ENCODE results near the gene NEK7. TPM values are rescaled to one million over a fixed set of nuclear protein-coding genes. Genes with fewer than 3 reads are reported as not detected.
"Not testable (repeated sequence)": the region's sequence is repeated elsewhere in the genome, so short reads cannot be mapped to it uniquely, and the experiment has no call there.

NEK7 gene
- polyA plus RNA-seq, 4 donors, result 14.9 to 38.3 (median 27.2) TPM

GRCh38 chr1:198205016-198205684 lies 48.4 kb downstream of the NEK7 start:
- FAIRE-seq, result no peak
- Histone ChIP-seq H3K27me3 (ENCODE audit: control insufficient read depth in 3 of 3, insufficient read depth in 3 of 3, low read length in 3 of 3) (no peaks in the 10 kb centered on the region), H3K4me3 (ENCODE audit: low read depth in 1 of 3, low read length in 3 of 3) (no peak overlapping the region), H3K9me3 (ENCODE audit: control insufficient read depth in 2 of 2, insufficient read depth in 1 of 2, low read depth in 1 of 2, low read length in 1 of 2) (peaks cover 0 to 3% of the 10 kb centered on the region in 2 donors), H3K36me3 (ENCODE audit: control insufficient read depth in 3 of 3, insufficient read depth in 2 of 3, low read depth in 1 of 3, low read length in 3 of 3) (peaks cover 0 to 7% (median 0%) of the 10 kb centered on the region in 3 donors), H3K27ac (ENCODE audit: low read depth in 1 of 3, low read length in 2 of 3) (no peak overlapping the region), H3K4me1 (ENCODE audit: control insufficient read depth in 3 of 3, insufficient read depth in 2 of 3, low read depth in 1 of 3, low read length in 2 of 3) (peaks cover 0 to 2% (median 0%) of the 10 kb centered on the region in 3 donors)
- WGBS, 3 donors, result 74 to 86% (median 84%) methylated on average over 5 of the region's 5 CpGs
- no peak for DNase-seq

DNA sequence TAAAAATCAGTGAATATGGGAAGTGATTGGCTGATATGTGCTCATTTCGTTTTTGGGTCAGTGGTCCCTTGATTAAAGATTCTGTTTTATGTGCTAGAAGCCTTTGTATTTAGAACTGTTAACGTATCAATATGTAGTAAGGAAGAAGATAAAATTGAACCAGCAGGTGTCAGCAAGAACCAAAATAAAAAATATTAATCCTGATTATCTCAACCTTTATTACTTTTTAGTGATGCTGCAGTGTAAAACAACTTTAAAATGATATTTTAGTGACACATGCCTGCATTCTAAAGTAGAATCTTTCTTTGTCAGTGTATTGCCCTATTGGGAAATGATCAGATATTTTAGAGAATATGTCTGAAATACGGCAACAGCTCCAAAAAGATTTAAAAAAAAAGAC lies 49.5 kb downstream of the NEK7 start:
- Histone ChIP-seq H3K27ac (ENCODE audit: low read depth in 1 of 3, low read length in 2 of 3) (no peak overlapping the region), H3K27me3 (ENCODE audit: control insufficient read depth in 3 of 3, insufficient read depth in 3 of 3, low read length in 3 of 3) (no peaks in the 10 kb centered on the region), H3K36me3 (ENCODE audit: control insufficient read depth in 3 of 3, insufficient read depth in 2 of 3, low read depth in 1 of 3, low read length in 3 of 3) (peaks cover 0 to 7% (median 0%) of the 10 kb centered on the region in 3 donors), H3K4me3 (ENCODE audit: low read depth in 1 of 3, low read length in 3 of 3) (no peak overlapping the region), H3K9me3 (ENCODE audit: control insufficient read depth in 2 of 2, insufficient read depth in 1 of 2, low read depth in 1 of 2, low read length in 1 of 2) (peaks cover 0 to 4% of the 10 kb centered on the region in 2 donors), H3K4me1 (ENCODE audit: control insufficient read depth in 3 of 3, insufficient read depth in 2 of 3, low read depth in 1 of 3, low read length in 2 of 3) (peaks cover 0 to 2% (median 0%) of the 10 kb centered on the region in 3 donors)
- WGBS, 3 donors, result 65 to 79% (median 66%) methylated on average over 3 of the region's 3 CpGs
- no peak for DNase-seq
- no peak for FAIRE-seq

- Histone ChIP-seq H3K27ac (ENCODE audit: low read depth in 1 of 3, low read length in 2 of 3) (no peak overlapping the region), H3K9me3 (ENCODE audit: control insufficient read depth in 2 of 2, insufficient read depth in 1 of 2, low read depth in 1 of 2, low read length in 1 of 2) (peaks cover 0 to 28% of the 10 kb centered on the region in 2 donors), H3K27me3 (ENCODE audit: control insufficient read depth in 3 of 3, insufficient read depth in 3 of 3, low read length in 3 of 3) (no peaks in the 10 kb centered on the region), H3K36me3 (ENCODE audit: control insufficient read depth in 3 of 3, insufficient read depth in 2 of 3, low read depth in 1 of 3, low read length in 3 of 3) (peaks cover 0 to 26% (median 2%) of the 10 kb centered on the region in 3 donors), H3K4me1 (ENCODE audit: control insufficient read depth in 3 of 3, insufficient read depth in 2 of 3, low read depth in 1 of 3, low read length in 2 of 3) (no peaks in the 10 kb centered on the region), H3K4me3 (ENCODE audit: low read depth in 1 of 3, low read length in 3 of 3) (no peak overlapping the region)
- DNase-seq (no peak), FAIRE-seq (no peak)
- WGBS, 3 donors, result 97 to 99% (median 98%) methylated on average over 11 of the region's 11 CpGs
Observed at GRCh38 chr1:198211696-198212095, 54.9 kb downstream of the NEK7 start.

DNA sequence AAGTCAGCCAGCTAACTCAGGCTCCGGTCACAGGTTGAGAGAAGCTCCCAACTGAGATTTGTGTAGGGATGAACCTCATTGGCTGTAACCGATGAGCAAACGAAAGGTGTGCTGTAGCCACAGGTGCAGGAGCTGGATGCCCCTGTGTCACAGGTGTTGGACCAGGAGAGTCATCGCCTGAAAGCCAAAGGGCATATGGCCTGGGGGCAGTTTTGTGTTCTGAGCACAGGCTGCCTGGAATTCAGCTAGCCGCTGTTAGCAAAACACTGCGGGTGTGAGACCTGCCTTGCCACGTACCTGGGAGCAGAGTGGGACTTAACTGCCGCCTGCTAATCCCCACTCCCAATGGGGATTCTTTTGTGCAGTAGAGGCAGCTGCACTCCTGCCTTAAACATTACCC lies 55.3 kb downstream of the NEK7 start:
- no peaks in the 10 kb centered on the region for H3K27me3 ChIP-seq (ENCODE audit: control insufficient read depth in 3 of 3, insufficient read depth in 3 of 3, low read length in 3 of 3)
- peaks cover 0 to 26% (median 2%) of the 10 kb centered on the region in 3 donors for H3K36me3 ChIP-seq (ENCODE audit: control insufficient read depth in 3 of 3, insufficient read depth in 2 of 3, low read depth in 1 of 3, low read length in 3 of 3)
- no peak for DNase-seq
- H3K27ac ChIP-seq (ENCODE audit: low read depth in 1 of 3, low read length in 2 of 3), result no peak overlapping the region
- 98 to 100% (median 98%) methylated on average over 8 of the region's 8 CpGs for WGBS, 3 donors
- FAIRE-seq, result no peak
- H3K4me1 ChIP-seq (ENCODE audit: control insufficient read depth in 3 of 3, insufficient read depth in 2 of 3, low read depth in 1 of 3, low read length in 2 of 3), result no peaks in the 10 kb centered on the region
- no peak overlapping the region for H3K4me3 ChIP-seq (ENCODE audit: low read depth in 1 of 3, low read length in 3 of 3)
- H3K9me3 ChIP-seq (ENCODE audit: control insufficient read depth in 2 of 2, insufficient read depth in 1 of 2, low read depth in 1 of 2, low read length in 1 of 2), result peaks cover 0 to 28% of the 10 kb centered on the region in 2 donors

GRCh38 chr1:198212675-198213074 lies 55.9 kb downstream of the NEK7 start:
- Histone ChIP-seq H3K4me1 (ENCODE audit: control insufficient read depth in 3 of 3, insufficient read depth in 2 of 3, low read depth in 1 of 3, low read length in 2 of 3) (no peaks in the 10 kb centered on the region), H3K9me3 (ENCODE audit: control insufficient read depth in 2 of 2, insufficient read depth in 1 of 2, low read depth in 1 of 2, low read length in 1 of 2) (peaks cover 0 to 28% of the 10 kb centered on the region in 2 donors), H3K4me3 (ENCODE audit: low read depth in 1 of 3, low read length in 3 of 3) (no peak overlapping the region), H3K27ac (ENCODE audit: low read depth in 1 of 3, low read length in 2 of 3) (no peak overlapping the region), H3K36me3 (ENCODE audit: control insufficient read depth in 3 of 3, insufficient read depth in 2 of 3, low read depth in 1 of 3, low read length in 3 of 3) (peaks cover 0 to 26% (median 2%) of the 10 kb centered on the region in 3 donors), H3K27me3 (ENCODE audit: control insufficient read depth in 3 of 3, insufficient read depth in 3 of 3, low read length in 3 of 3) (no peaks in the 10 kb centered on the region)
- WGBS, 3 donors, result 95 to 99% (median 97%) methylated on average over 3 of the region's 3 CpGs
- FAIRE-seq, result no peak
- DNase-seq, result no peak

- H3K4me3 ChIP-seq (ENCODE audit: low read depth in 1 of 3, low read length in 3 of 3), result no peak overlapping the region
- WGBS, 3 donors, result 94 to 100% (median 100%) methylated on average over 1 of the region's 1 CpG
- H3K36me3 ChIP-seq (ENCODE audit: control insufficient read depth in 3 of 3, insufficient read depth in 2 of 3, low read depth in 1 of 3, low read length in 3 of 3), result peaks cover 0 to 22% (median 2%) of the 10 kb centered on the region in 3 donors
- FAIRE-seq, result no peak
- no peaks in the 10 kb centered on the region for H3K4me1 ChIP-seq (ENCODE audit: control insufficient read depth in 3 of 3, insufficient read depth in 2 of 3, low read depth in 1 of 3, low read length in 2 of 3)
- H3K27ac ChIP-seq (ENCODE audit: low read depth in 1 of 3, low read length in 2 of 3), result no peak overlapping the region
- H3K9me3 ChIP-seq (ENCODE audit: control insufficient read depth in 2 of 2, insufficient read depth in 1 of 2, low read depth in 1 of 2, low read length in 1 of 2), result peaks cover 0 to 28% of the 10 kb centered on the region in 2 donors
- no peaks in the 10 kb centered on the region for H3K27me3 ChIP-seq (ENCODE audit: control insufficient read depth in 3 of 3, insufficient read depth in 3 of 3, low read length in 3 of 3)
- DNase-seq, result no peak
Observed at GRCh38 chr1:198214924-198215323, 58.1 kb downstream of the NEK7 start.

GRCh38 chr1:198220428-198220827 lies 63.6 kb downstream of the NEK7 start:
- Histone ChIP-seq H3K9me3 (ENCODE audit: control insufficient read depth in 2 of 2, insufficient read depth in 1 of 2, low read depth in 1 of 2, low read length in 1 of 2) (no peaks in the 10 kb centered on the region), H3K27ac (ENCODE audit: low read depth in 1 of 3, low read length in 2 of 3) (no peak overlapping the region), H3K36me3 (ENCODE audit: control insufficient read depth in 3 of 3, insufficient read depth in 2 of 3, low read depth in 1 of 3, low read length in 3 of 3) (no peaks in the 10 kb centered on the region), H3K4me1 (ENCODE audit: control insufficient read depth in 3 of 3, insufficient read depth in 2 of 3, low read depth in 1 of 3, low read length in 2 of 3) (no peaks in the 10 kb centered on the region), H3K4me3 (ENCODE audit: low read depth in 1 of 3, low read length in 3 of 3) (no peak overlapping the region), H3K27me3 (ENCODE audit: control insufficient read depth in 3 of 3, insufficient read depth in 3 of 3, low read length in 3 of 3) (no peaks in the 10 kb centered on the region)
- WGBS, 3 donors, result 76 to 84% (median 79%) methylated on average over 1 of the region's 1 CpG
- no peak for FAIRE-seq
- no peak for DNase-seq

DNA sequence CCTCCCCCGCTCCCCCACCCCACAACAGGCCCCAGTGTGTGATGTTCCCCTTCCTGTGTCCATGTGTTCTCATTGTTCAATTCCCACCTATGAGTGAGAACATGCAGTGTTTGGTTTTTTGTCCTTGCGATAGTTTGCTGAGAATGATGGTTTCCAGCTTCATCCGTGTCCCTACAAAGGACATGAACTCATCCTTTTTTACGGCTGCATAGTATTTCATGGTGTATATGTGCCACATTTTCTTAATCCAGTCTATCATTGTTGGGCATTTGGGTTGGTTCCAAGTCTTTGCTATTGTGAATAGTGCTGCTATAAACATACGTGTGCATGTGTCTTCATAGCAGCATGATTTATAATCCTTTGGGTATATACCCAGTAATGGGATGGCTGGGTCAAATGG lies 70.2 kb downstream of the NEK7 start:
- not testable (repeated sequence) for FAIRE-seq; H3K36me3 ChIP-seq (ENCODE audit: control insufficient read depth in 3 of 3, insufficient read depth in 2 of 3, low read depth in 1 of 3, low read length in 3 of 3); H3K27ac ChIP-seq (ENCODE audit: low read depth in 1 of 3, low read length in 2 of 3); H3K9me3 ChIP-seq (ENCODE audit: control insufficient read depth in 2 of 2, insufficient read depth in 1 of 2, low read depth in 1 of 2, low read length in 1 of 2); H3K27me3 ChIP-seq (ENCODE audit: control insufficient read depth in 3 of 3, insufficient read depth in 3 of 3, low read length in 3 of 3); H3K4me1 ChIP-seq (ENCODE audit: control insufficient read depth in 3 of 3, insufficient read depth in 2 of 3, low read depth in 1 of 3, low read length in 2 of 3); H3K4me3 ChIP-seq (ENCODE audit: low read depth in 1 of 3, low read length in 3 of 3); DNase-seq
- 86 to 94% (median 90%) methylated on average over 4 of the region's 5 CpGs for WGBS, 3 donors

- not testable (repeated sequence) for H3K27me3 ChIP-seq (ENCODE audit: control insufficient read depth in 3 of 3, insufficient read depth in 3 of 3, low read length in 3 of 3); FAIRE-seq; H3K27ac ChIP-seq (ENCODE audit: low read depth in 1 of 3, low read length in 2 of 3); H3K4me3 ChIP-seq (ENCODE audit: low read depth in 1 of 3, low read length in 3 of 3); H3K4me1 ChIP-seq (ENCODE audit: control insufficient read depth in 3 of 3, insufficient read depth in 2 of 3, low read depth in 1 of 3, low read length in 2 of 3); DNase-seq; H3K9me3 ChIP-seq (ENCODE audit: control insufficient read depth in 2 of 2, insufficient read depth in 1 of 2, low read depth in 1 of 2, low read length in 1 of 2); H3K36me3 ChIP-seq (ENCODE audit: control insufficient read depth in 3 of 3, insufficient read depth in 2 of 3, low read depth in 1 of 3, low read length in 3 of 3)
- 91 to 100% (median 94%) methylated on average over 2 of the region's 2 CpGs for WGBS, 3 donors
Observed at GRCh38 chr1:198227454-198227853, 70.7 kb downstream of the NEK7 start.
